DND-41 (cell line): ENCODE measurements around the gene WDR53.
"Not testable (repeated sequence)": the region's sequence is repeated elsewhere in the genome, so short reads cannot be mapped to it uniquely, and the experiment has no call there.

Source experiments
- EZH2 ChIP-seq: IDR thresholded peaks from 3 replicates; pipeline ENCODE4 v1.6.1; 2012; ENCODE audit warnings: borderline replicate concordance, low read depth, mild to moderate bottlenecking, moderate library complexity, low read length, inconsistent platforms; ENCODE audit not compliant: severe bottlenecking
- TF ChIP-seq, protein P1 (sequence below): IDR thresholded peaks from 2 replicates; pipeline ENCODE4 v1.5.1; 2012; ENCODE audit warnings: borderline replicate concordance, low read length, moderate library complexity, mild to moderate bottlenecking; ENCODE audit not compliant: poor library complexity, severe bottlenecking; ENCODE audit errors: extremely low read depth

- TF ChIP-seq, protein P1, sequence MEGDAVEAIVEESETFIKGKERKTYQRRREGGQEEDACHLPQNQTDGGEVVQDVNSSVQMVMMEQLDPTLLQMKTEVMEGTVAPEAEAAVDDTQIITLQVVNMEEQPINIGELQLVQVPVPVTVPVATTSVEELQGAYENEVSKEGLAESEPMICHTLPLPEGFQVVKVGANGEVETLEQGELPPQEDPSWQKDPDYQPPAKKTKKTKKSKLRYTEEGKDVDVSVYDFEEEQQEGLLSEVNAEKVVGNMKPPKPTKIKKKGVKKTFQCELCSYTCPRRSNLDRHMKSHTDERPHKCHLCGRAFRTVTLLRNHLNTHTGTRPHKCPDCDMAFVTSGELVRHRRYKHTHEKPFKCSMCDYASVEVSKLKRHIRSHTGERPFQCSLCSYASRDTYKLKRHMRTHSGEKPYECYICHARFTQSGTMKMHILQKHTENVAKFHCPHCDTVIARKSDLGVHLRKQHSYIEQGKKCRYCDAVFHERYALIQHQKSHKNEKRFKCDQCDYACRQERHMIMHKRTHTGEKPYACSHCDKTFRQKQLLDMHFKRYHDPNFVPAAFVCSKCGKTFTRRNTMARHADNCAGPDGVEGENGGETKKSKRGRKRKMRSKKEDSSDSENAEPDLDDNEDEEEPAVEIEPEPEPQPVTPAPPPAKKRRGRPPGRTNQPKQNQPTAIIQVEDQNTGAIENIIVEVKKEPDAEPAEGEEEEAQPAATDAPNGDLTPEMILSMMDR = not testable (repeated sequence)
- TF ChIP-seq EZH2 = not testable (repeated sequence)
Observed at GRCh38 chr3:196521291-196521690, 47.1 kb downstream of the WDR53 start.
